Breast epithelium (tissue), 3 donors: Measurements from ENCODE around the gene FAM50A.

Experiments
- CTCF ChIP-seq, 3 donors: fragments of 450-650 bp; IDR thresholded peaks; one replicate each; pipeline ENCODE4 v1.5.1; 2016 to 2017; ENCODE audit warnings: antibody characterized with exemption in 3 of 3, mild to moderate bottlenecking in 3 of 3, moderate library complexity in 3 of 3
- POLR2A ChIP-seq: fragments of 450-650 bp; IDR thresholded peaks from one replicate; pipeline ENCODE4 v1.6.1; 2016; ENCODE audit warnings: antibody characterized with exemption, mild to moderate bottlenecking, moderate library complexity

- TF ChIP-seq CTCF (IDR thresholded peaks at IDR 0.05) (no peak), POLR2A (peak; percentile 36)
Observed at GRCh38 chrX:154411981-154412340, 32.0 kb upstream of the FAM50A start.
